Measurements from ENCODE around the gene IPO7.

Gene IPO7

DNA sequence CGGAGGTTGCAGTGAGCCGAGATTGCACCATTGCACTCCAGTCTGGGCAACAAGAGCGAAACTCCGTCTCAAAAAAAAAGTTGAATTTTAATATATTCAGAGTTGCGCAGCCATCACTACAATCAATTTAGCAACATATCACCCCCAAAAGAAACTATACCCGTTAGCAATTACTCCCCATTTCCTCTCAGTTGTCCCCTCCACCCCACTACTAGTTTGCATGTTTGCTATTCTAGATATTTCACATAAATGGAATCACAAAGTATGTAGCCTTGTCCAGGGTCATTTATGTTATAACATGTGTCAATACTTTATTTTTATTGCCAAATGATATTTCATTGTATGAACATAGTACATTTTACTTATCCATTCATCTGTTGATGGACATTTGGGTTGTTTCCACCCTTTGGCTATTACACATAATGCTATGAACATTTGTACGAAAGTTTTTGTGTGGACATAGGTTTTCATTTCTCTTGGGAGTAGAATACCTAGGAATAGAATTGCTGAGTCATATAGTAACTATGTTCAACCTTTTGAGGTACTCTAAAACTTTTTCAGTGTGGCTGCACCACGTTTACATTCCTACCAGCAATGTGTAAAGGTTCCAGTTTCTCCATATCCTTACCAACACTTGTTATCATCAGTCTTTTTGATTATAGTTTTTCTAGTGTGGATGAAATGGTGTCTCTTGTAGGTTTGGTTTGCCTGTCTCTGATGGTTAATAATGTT is 78.5 kb downstream of the IPO7 start:
- Histone ChIP-seq H3K4me3 (no peak overlapping the region), H3K27ac (peak overlapping the region; percentile 98), H3K36me3 (peaks cover 0 to 5% (median 0%) of the 10 kb centered on the region in 3 donors), H3K27me3 (no peaks in the 10 kb centered on the region), H3K9me3 (no peaks in the 10 kb centered on the region), H3K4me1 (peaks cover 0 to 25% (median 13%) of the 10 kb centered on the region in 4 donors)
- no peak for DNase-seq
- intact Hi-C loops (cut with DNase I; ENCODE audit: low total_unique reads) = no loop called here
- TF ChIP-seq, protein P1, sequence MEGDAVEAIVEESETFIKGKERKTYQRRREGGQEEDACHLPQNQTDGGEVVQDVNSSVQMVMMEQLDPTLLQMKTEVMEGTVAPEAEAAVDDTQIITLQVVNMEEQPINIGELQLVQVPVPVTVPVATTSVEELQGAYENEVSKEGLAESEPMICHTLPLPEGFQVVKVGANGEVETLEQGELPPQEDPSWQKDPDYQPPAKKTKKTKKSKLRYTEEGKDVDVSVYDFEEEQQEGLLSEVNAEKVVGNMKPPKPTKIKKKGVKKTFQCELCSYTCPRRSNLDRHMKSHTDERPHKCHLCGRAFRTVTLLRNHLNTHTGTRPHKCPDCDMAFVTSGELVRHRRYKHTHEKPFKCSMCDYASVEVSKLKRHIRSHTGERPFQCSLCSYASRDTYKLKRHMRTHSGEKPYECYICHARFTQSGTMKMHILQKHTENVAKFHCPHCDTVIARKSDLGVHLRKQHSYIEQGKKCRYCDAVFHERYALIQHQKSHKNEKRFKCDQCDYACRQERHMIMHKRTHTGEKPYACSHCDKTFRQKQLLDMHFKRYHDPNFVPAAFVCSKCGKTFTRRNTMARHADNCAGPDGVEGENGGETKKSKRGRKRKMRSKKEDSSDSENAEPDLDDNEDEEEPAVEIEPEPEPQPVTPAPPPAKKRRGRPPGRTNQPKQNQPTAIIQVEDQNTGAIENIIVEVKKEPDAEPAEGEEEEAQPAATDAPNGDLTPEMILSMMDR (IDR thresholded peaks at IDR 0.05) = no peak

DNA sequence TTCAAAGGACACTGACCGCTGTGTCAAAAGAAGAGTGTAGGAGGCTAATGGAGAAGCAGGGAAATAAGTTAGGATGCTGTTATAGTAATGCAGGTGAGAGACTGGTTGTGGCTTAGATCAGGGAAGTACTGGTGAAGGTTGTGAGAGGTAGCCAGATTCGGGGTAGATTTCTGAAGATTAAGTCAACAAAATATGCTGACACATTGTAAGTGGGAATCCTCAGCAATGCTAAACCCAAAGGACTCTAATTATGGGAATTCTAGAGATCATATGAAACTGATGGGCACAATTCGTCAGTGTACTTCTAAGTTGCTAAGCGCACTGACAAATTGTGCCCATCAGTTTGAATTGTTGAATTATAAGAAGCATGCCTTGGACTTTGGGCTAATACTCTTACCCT is 86.3 kb downstream of the IPO7 start:
- Histone ChIP-seq H3K27me3 (no peaks in the 10 kb centered on the region), H3K27ac (no peak overlapping the region), H3K9me3 (no peaks in the 10 kb centered on the region), H3K4me3 (no peak overlapping the region), H3K36me3 (peaks cover 41 to 54% (median 46%) of the 10 kb centered on the region in 3 donors), H3K4me1 (no peaks in the 10 kb centered on the region)
- intact Hi-C loops (cut with DNase I; ENCODE audit: low total_unique reads) = no loop called here
- TF ChIP-seq, protein P1 (IDR thresholded peaks at IDR 0.05) = no peak
- no peak for DNase-seq

DNA sequence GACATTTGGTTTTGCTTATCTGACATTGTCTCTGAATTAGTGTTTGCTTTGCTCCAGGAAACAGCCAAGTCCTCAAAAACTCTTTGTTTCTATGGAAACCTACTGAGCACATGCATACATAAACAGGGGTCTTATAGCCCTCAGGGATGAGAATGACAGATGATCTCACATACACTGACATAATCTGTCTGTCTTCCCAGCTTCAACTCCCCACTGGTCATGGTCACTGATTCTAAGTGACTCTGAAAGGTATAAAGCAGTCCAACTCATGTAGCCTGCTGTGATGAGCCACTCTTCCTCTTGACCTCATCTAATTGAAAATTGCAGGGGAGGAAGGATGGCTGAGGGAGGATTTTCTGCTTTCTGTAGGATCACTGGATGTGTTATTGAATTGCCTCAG is 89.0 kb downstream of the IPO7 start:
- Histone ChIP-seq H3K4me1 (no peaks in the 10 kb centered on the region), H3K27me3 (no peaks in the 10 kb centered on the region), H3K4me3 (no peak overlapping the region), H3K27ac (no peak overlapping the region), H3K9me3 (no peaks in the 10 kb centered on the region), H3K36me3 (peaks cover 51 to 68% (median 54%) of the 10 kb centered on the region in 3 donors)
- intact Hi-C loops (cut with DNase I; ENCODE audit: low total_unique reads) = no loop called here
- no peak for DNase-seq
- TF ChIP-seq, protein P1 (IDR thresholded peaks at IDR 0.05) = no peak

DNA sequence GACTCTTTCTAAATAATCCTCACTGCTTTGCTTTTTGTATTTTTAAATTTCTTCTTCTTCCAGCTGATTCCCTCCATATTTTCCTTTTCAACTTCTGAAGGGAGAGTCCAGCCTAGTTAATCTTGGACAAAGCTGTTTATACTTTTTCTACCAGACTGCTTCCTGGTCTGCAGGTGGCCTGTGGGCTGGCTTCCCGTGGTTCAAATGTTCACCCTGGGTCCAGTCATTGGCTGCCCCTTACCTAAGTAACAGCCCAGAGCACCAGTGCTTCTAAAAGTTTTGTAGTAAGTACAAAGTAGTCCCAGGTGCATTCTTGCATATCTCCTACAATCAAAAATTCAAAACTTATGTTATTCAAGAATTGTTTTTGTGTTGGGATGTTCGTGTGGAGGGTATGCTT is 95.4 kb downstream of the IPO7 start:
- no peaks in the 10 kb centered on the region for H3K9me3 ChIP-seq
- no peak overlapping the region for H3K4me3 ChIP-seq
- no peaks in the 10 kb centered on the region for H3K27me3 ChIP-seq
- peaks cover 47 to 91% (median 61%) of the 10 kb centered on the region in 3 donors for H3K36me3 ChIP-seq
- no peaks in the 10 kb centered on the region for H3K4me1 ChIP-seq
- intact Hi-C loops (cut with DNase I; ENCODE audit: low total_unique reads) = no loop called here
- no peak overlapping the region for H3K27ac ChIP-seq
- no peak for DNase-seq
- TF ChIP-seq, protein P1 (IDR thresholded peaks at IDR 0.05) = no peak

DNA sequence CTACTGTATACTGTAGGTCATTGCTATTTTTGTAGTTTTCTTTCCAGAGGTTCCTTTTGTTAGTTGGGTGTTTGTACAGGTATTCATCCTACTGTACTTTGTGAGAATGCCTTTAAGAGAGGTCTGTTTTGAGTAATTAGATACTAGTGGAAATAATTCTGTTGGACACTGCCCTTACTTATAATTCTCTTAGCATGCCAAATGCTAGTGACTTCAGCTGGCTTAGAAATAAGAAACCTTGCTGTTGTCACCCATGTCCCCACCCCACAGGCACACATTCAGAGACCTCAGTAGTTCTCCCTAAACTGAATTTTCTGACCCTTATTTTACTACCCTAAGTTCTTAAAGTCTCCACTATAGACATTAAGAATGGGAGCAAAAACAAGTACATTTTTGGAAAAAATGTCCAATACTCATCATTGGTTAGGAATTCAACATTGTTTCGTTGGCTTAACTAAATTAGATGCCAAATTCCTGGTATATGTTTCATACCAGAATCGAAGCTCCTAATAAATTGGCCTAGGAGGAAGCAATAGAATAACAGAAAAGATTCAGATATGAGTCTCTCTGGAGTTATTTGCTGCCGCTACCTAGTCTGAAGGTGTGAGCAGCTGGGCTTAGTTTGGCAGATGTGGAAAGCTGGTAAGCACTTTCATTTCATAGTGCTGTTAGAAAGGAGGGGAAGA is 104.8 kb downstream of the IPO7 start:
- intact Hi-C loops (cut with DNase I; ENCODE audit: low total_unique reads) = no loop called here
- H3K36me3 ChIP-seq = peaks cover 29 to 72% (median 50%) of the 10 kb centered on the region in 3 donors
- TF ChIP-seq, protein P1 (IDR thresholded peaks at IDR 0.05) = no peak
- peak overlapping the region in 1 of 2 donors; percentile 37 for H3K27ac ChIP-seq
- H3K4me3 ChIP-seq = no peak overlapping the region
- H3K4me1 ChIP-seq = peaks cover 0 to 17% (median 7%) of the 10 kb centered on the region in 4 donors
- DNase-seq = no peak
- no peaks in the 10 kb centered on the region for H3K9me3 ChIP-seq
- no peaks in the 10 kb centered on the region for H3K27me3 ChIP-seq

Data from tibial artery (tissue), 4 donors.